Lower leg skin (tissue), 3 donors: ENCODE measurements around the gene CYBC1.

Experiments
- POLR2A ChIP-seq, 2 donors: fragments of 450-650 bp; IDR thresholded peaks; one replicate each; pipeline ENCODE4 v1.6.1; 2016 to 2017; ENCODE audit warnings: antibody characterized with exemption in 2 of 2, mild to moderate bottlenecking in 1 of 2, moderate library complexity in 1 of 2
- TF ChIP-seq, protein P1 (sequence below), 3 donors: fragments of 450-650 bp; IDR thresholded peaks; one replicate each; pipeline ENCODE4 v1.5.1; 2016; ENCODE audit warnings: antibody characterized with exemption in 3 of 3, mild to moderate bottlenecking in 3 of 3, moderate library complexity in 2 of 3

DNA sequence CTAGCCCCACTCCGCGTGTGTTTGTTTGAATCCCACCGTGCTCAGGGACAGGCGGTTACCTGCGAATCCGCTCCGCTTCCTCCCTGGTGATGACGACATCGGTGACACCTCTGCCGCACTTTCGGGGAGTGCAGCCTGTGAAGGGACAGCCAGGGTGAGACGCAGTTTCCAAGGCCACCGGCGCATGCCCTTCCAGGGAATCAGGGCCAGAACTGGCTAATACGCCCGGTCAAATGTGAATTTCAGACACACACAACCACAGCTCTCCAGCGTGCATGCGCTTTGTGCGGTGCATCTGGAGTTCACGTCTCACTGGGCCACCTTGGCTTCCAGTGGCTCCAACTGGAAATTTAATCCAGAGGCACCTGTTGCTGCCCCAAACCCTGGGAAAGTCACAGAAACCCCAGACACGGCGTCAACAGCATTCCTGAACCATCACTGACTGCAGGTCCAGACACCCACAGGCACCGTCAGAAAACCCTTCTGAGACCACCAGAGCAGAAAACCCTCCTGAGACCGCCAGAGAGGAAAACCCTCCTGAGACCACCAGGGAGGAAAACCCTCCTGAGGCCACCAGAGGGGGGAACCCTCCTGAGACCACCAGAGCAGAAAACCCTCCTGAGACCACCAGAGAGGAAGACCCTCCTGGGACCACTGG, 39.0 kb downstream of the CYBC1 start:
- TF ChIP-seq, protein P1, sequence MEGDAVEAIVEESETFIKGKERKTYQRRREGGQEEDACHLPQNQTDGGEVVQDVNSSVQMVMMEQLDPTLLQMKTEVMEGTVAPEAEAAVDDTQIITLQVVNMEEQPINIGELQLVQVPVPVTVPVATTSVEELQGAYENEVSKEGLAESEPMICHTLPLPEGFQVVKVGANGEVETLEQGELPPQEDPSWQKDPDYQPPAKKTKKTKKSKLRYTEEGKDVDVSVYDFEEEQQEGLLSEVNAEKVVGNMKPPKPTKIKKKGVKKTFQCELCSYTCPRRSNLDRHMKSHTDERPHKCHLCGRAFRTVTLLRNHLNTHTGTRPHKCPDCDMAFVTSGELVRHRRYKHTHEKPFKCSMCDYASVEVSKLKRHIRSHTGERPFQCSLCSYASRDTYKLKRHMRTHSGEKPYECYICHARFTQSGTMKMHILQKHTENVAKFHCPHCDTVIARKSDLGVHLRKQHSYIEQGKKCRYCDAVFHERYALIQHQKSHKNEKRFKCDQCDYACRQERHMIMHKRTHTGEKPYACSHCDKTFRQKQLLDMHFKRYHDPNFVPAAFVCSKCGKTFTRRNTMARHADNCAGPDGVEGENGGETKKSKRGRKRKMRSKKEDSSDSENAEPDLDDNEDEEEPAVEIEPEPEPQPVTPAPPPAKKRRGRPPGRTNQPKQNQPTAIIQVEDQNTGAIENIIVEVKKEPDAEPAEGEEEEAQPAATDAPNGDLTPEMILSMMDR (IDR thresholded peaks at IDR 0.05): no peak
- TF ChIP-seq POLR2A (IDR thresholded peaks at IDR 0.05): no peak
